ENCODE measurements around the gene PIGR. TPM values are rescaled to one million over a fixed set of nuclear protein-coding genes. Genes with fewer than 3 reads are reported as not detected.

The PIGR gene
- polyA plus RNA-seq, 1 of the 3 experiments (the other 2 are of a cell fraction) = not detected

DNA sequence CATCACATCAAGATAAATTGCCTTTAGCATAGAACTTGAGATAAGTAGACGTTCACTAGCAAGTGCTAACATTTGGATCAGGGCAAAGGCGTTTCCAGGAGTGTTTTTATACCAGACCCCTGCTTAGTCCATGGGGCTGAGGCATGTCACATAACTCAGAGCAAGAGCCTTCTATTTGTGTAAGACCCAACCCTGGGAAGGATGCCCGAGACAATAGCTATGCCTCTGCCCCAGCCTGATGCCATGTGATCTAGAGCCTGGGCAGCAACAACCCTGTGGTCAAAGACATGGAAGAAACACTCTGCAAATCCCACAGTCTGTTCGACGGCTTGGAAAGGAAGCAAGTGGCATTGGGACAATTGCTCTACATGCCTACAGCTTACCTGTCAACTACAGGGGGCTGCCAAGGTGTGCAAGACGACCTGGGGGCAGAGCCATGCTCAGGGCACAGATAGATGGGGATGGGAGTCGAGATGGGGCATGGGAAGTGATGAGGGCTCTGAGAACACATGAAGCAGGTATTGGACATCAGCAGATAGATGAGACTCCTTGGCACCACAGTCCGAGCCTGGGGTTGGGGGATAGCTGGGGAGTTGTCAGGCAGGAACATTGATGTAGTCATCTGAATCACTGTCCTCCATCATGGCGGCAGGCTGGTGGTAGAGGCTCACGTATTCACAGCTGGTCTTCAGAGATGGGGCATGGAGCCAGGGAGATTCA lies 41.7 kb downstream of the PIGR start:
- H4K20me1 ChIP-seq (ENCODE audit: insufficient read depth) = no peaks in the 10 kb centered on the region
- POLR2A ChIA-PET = no interaction called here
- no peak overlapping the region for H3K9ac ChIP-seq
- H3K4me1 ChIP-seq (ENCODE audit: control insufficient read depth in 1 of 2, insufficient read depth in 2 of 2, low read depth in 1 of 2, low read length in 1 of 2) = peaks cover 0 to 7% of the 10 kb centered on the region in 2 experiments; a peak in 1 of 4 replicates
- no peak for TF ChIP-seq NFIC (IDR thresholded peaks at IDR 0.05; ENCODE audit: borderline replicate concordance)
- no peak for TF ChIP-seq CHD2 (IDR thresholded peaks at IDR 0.05; ENCODE audit: low read length, partially characterized antibody)
- TF ChIP-seq, protein P1, sequence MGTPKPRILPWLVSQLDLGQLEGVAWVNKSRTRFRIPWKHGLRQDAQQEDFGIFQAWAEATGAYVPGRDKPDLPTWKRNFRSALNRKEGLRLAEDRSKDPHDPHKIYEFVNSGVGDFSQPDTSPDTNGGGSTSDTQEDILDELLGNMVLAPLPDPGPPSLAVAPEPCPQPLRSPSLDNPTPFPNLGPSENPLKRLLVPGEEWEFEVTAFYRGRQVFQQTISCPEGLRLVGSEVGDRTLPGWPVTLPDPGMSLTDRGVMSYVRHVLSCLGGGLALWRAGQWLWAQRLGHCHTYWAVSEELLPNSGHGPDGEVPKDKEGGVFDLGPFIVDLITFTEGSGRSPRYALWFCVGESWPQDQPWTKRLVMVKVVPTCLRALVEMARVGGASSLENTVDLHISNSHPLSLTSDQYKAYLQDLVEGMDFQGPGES (IDR thresholded peaks at IDR 0.05; ENCODE audit: low read depth, low read length) = no peak
- no peak for TF ChIP-seq NRF1 (IDR thresholded peaks at IDR 0.05; ENCODE audit: low read depth, low read length)
- no peak for TF ChIP-seq SMC3 (IDR thresholded peaks at IDR 0.05; ENCODE audit: low read depth, low read length)
- no peak for TF ChIP-seq JUND (IDR thresholded peaks at IDR 0.05)
- no peak for TF ChIP-seq EZH2phosphoT487 (IDR thresholded peaks at IDR 0.05; ENCODE audit: borderline replicate concordance, low read depth)
- TF ChIP-seq ELF1 (IDR thresholded peaks at IDR 0.05) = no peak
- TF ChIP-seq FOSL2 (IDR thresholded peaks at IDR 0.05; ENCODE audit: borderline replicate concordance, low read depth) = no peak
- TF ChIP-seq TAF1 (IDR thresholded peaks at IDR 0.05; ENCODE audit: borderline replicate concordance, low read depth, low read length) = no peak
- no peak for TF ChIP-seq RFX5 (IDR thresholded peaks at IDR 0.05; ENCODE audit: low read length)
- TF ChIP-seq GATA2 (CRISPR knock-in tag; IDR thresholded peaks at IDR 0.05) = no peak
- TF ChIP-seq RAD21 (IDR thresholded peaks at IDR 0.05; ENCODE audit: low read length) = no peak
- TF ChIP-seq FOXM1 (IDR thresholded peaks at IDR 0.05; ENCODE audit: low read depth) = no peak
- TF ChIP-seq SIN3A (IDR thresholded peaks at IDR 0.05; ENCODE audit: borderline replicate concordance, low read depth, low read length) = no peak
- TF ChIP-seq, protein P2, sequence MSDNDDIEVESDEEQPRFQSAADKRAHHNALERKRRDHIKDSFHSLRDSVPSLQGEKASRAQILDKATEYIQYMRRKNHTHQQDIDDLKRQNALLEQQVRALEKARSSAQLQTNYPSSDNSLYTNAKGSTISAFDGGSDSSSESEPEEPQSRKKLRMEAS (IDR thresholded peaks at IDR 0.05; ENCODE audit: low read depth) = no peak
- no peak for TF ChIP-seq RXRA (IDR thresholded peaks at IDR 0.05; ENCODE audit: borderline replicate concordance, low read depth)
- H3K4me3 ChIP-seq (ENCODE audit: low read depth in 2 of 2, low read length in 1 of 2) = no peak overlapping the region
- no peaks in the 10 kb centered on the region for H3F3A ChIP-seq (replicated peaks; ENCODE audit: insufficient read depth)
- no peak for DNase-seq
- peaks cover under 1% of the 10 kb centered on the region; the same call in 1 of the 2 replicates for H3K27me3 ChIP-seq (ENCODE audit: insufficient read depth)
- WGBS (ENCODE audit: low lambda C conversion rate) = 69% methylated on average over 10 of the region's 10 CpGs
- H3K27ac ChIP-seq (ENCODE audit: low read depth in 2 of 2, low read length in 1 of 2) = no peak overlapping the region
- H3K36me3 ChIP-seq (replicated peaks in 1 of 2; ENCODE audit: control insufficient read depth in 1 of 2, insufficient read depth in 2 of 2, low read length in 1 of 2) = no peaks in the 10 kb centered on the region
- CTCF ChIA-PET = interaction anchor here (0.7 to 7.8 kb wide), 3 partner anchors 8 to 170 kb away, joined by 3 to 83 read pairs (median 4); no protein-coding TSS in a partner anchor
- H3K9me3 ChIP-seq = no peaks in the 10 kb centered on the region
- no peaks in the 10 kb centered on the region for H3K79me2 ChIP-seq (ENCODE audit: insufficient read depth)
- no peak overlapping the region for H3K4me2 ChIP-seq
- H2AFZ ChIP-seq (ENCODE audit: low read depth) = no peak overlapping the region
- no peaks in the 10 kb centered on the region for H3K9me2 ChIP-seq

DNA sequence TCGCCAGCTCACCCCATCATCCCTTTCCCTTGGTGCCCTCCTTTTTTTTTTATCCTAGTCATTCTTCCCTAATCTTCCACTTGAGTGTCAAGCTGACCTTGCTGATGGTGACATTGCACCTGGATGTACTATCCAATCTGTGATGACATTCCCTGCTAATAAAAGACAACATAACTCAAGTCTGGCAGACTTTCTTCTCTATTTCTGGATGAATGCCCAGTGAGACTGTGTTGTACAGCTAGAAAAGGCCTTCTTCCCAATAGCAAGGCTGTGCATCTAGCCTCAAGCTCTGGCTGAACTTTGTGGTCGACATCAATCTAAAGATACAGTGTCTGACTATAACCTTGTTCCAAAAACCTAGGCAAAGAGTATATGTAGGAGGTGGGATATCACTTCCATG lies 42.6 kb downstream of the PIGR start:
- H3K9ac ChIP-seq = no peak overlapping the region
- H3K4me2 ChIP-seq = no peak overlapping the region
- H3K36me3 ChIP-seq (replicated peaks in 1 of 2; ENCODE audit: control insufficient read depth in 1 of 2, insufficient read depth in 2 of 2, low read length in 1 of 2) = no peaks in the 10 kb centered on the region
- H3K4me3 ChIP-seq (ENCODE audit: low read depth in 2 of 2, low read length in 1 of 2) = no peak overlapping the region
- H3K79me2 ChIP-seq (ENCODE audit: insufficient read depth) = no peaks in the 10 kb centered on the region
- H3K9me2 ChIP-seq = no peaks in the 10 kb centered on the region
- H4K20me1 ChIP-seq (ENCODE audit: insufficient read depth) = no peaks in the 10 kb centered on the region
- ChIA-PET CTCF (interaction anchor here (1.0 to 7.8 kb wide), 3 partner anchors 25 to 169 kb away, joined by 3 to 83 read pairs (median 4); no protein-coding TSS in a partner anchor), POLR2A (no interaction called here)
- DNase-seq = no peak
- 70% methylated on average over 2 of the region's 2 CpGs for WGBS (ENCODE audit: low lambda C conversion rate)
- H3K9me3 ChIP-seq = no peaks in the 10 kb centered on the region
- H3K27me3 ChIP-seq (ENCODE audit: insufficient read depth) = no peaks in the 10 kb centered on the region
- no peaks in the 10 kb centered on the region for H3K4me1 ChIP-seq (ENCODE audit: control insufficient read depth in 1 of 2, insufficient read depth in 2 of 2, low read depth in 1 of 2, low read length in 1 of 2)
- H3K27ac ChIP-seq (ENCODE audit: low read depth in 2 of 2, low read length in 1 of 2) = no peak overlapping the region
- H3F3A ChIP-seq (replicated peaks; ENCODE audit: insufficient read depth) = no peaks in the 10 kb centered on the region
- no peak overlapping the region for H2AFZ ChIP-seq (ENCODE audit: low read depth)
- TF ChIP-seq, protein P1 (IDR thresholded peaks at IDR 0.05; ENCODE audit: low read depth, low read length) = no peak
- TF ChIP-seq, protein P3, sequence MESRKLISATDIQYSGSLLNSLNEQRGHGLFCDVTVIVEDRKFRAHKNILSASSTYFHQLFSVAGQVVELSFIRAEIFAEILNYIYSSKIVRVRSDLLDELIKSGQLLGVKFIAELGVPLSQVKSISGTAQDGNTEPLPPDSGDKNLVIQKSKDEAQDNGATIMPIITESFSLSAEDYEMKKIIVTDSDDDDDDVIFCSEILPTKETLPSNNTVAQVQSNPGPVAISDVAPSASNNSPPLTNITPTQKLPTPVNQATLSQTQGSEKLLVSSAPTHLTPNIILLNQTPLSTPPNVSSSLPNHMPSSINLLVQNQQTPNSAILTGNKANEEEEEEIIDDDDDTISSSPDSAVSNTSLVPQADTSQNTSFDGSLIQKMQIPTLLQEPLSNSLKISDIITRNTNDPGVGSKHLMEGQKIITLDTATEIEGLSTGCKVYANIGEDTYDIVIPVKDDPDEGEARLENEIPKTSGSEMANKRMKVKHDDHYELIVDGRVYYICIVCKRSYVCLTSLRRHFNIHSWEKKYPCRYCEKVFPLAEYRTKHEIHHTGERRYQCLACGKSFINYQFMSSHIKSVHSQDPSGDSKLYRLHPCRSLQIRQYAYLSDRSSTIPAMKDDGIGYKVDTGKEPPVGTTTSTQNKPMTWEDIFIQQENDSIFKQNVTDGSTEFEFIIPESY (IDR thresholded peaks at IDR 0.05; ENCODE audit: borderline replicate concordance, low read depth) = no peak
- TF ChIP-seq NFIC (IDR thresholded peaks at IDR 0.05; ENCODE audit: borderline replicate concordance) = no peak
- no peak for TF ChIP-seq FOXJ3 (CRISPR knock-in tag; IDR thresholded peaks at IDR 0.05)
- TF ChIP-seq, protein P4, sequence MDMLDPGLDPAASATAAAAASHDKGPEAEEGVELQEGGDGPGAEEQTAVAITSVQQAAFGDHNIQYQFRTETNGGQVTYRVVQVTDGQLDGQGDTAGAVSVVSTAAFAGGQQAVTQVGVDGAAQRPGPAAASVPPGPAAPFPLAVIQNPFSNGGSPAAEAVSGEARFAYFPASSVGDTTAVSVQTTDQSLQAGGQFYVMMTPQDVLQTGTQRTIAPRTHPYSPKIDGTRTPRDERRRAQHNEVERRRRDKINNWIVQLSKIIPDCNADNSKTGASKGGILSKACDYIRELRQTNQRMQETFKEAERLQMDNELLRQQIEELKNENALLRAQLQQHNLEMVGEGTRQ (IDR thresholded peaks at IDR 0.05; ENCODE audit: borderline replicate concordance, low read depth, low read length) = no peak
- TF ChIP-seq, protein P5, sequence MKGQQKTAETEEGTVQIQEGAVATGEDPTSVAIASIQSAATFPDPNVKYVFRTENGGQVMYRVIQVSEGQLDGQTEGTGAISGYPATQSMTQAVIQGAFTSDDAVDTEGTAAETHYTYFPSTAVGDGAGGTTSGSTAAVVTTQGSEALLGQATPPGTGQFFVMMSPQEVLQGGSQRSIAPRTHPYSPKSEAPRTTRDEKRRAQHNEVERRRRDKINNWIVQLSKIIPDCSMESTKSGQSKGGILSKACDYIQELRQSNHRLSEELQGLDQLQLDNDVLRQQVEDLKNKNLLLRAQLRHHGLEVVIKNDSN (IDR thresholded peaks at IDR 0.05; ENCODE audit: borderline replicate concordance, low read depth) = no peak
- TF ChIP-seq ELF1 (IDR thresholded peaks at IDR 0.05) = no peak
- TF ChIP-seq EZH2phosphoT487 (IDR thresholded peaks at IDR 0.05; ENCODE audit: borderline replicate concordance, low read depth) = no peak
- TF ChIP-seq GATA2 (CRISPR knock-in tag; IDR thresholded peaks at IDR 0.05) = no peak

Measured in SK-N-SH (cell line).